ENCODE data around the gene IER2. TPM values are rescaled to one million over a fixed set of nuclear protein-coding genes. Genes with fewer than 3 reads are reported as not detected.

The IER2 gene
- total RNA-seq, 2 experiments from 2014 or later = 120 to 123 TPM

Other genes with a start within 250 kb of the IER2 start
- gene SYCE2, start 231.1 kb upstream of the IER2 start, total RNA-seq = 1 to 10 TPM; 3.4 to 5.4 TPM
- gene FARSA, start 216.7 kb upstream of the IER2 start, total RNA-seq = 10 to 100 TPM; 77.9 to 82.8 TPM
- gene CALR, start 211.8 kb upstream of the IER2 start, total RNA-seq = 100 to 1,000 TPM; 407 to 431 TPM
- gene RAD23A, start 204.5 kb upstream of the IER2 start, total RNA-seq = 100 to 1,000 TPM; 219 to 223 TPM
- 10 to 100 TPM; 27.4 to 28.6 TPM for gene GADD45GIP1, start 193.2 kb upstream of the IER2 start, total RNA-seq
- gene DAND5, start 180.8 kb upstream of the IER2 start, total RNA-seq = not detected
- 1 to 10 TPM; 6.2 to 6.4 TPM for gene NFIX, start 154.9 kb upstream of the IER2 start, total RNA-seq
- gene LYL1, start 47.6 kb upstream of the IER2 start, total RNA-seq = 1 to 10 TPM; 1.8 to 2.2 TPM
- gene TRMT1, start 33.7 kb upstream of the IER2 start, total RNA-seq = 10 to 100 TPM; 55.8 to 59.6 TPM
- 10 to 100 TPM; 41.3 to 45.0 TPM for gene NACC1, start 32.1 kb upstream of the IER2 start, total RNA-seq
- 10 to 100 TPM; 48.3 to 48.9 TPM for gene STX10, start within 50 bp of the IER2 start, total RNA-seq